Right cardiac atrium (tissue), 5 donors: ENCODE results near the gene FRMPD2. TPM values are rescaled to one million over a fixed set of nuclear protein-coding genes. Genes with fewer than 3 reads are reported as not detected.
A peak's percentile ranks its signal among the peaks of the same experiment; 100 is the strongest.

Experiments
- ATAC-seq, 2 donors: fragments of 200-7000 bp; cut with Tn5 transposase; one replicate each; pipeline versions ENCODE4 v1.8.0 to v1.9.1; 2020; ENCODE audit warnings: moderate library complexity in 2 of 2, mild to moderate bottlenecking in 1 of 2
- DNase-seq, 3 donors: peaks; one replicate each; pipeline ENCODE4 v3.0.0-alpha.2; 2020
- H3K27ac ChIP-seq: one replicate; pipeline ENCODE4 v1.5.1; 2013; ENCODE audit warnings: mild to moderate bottlenecking, low read length, control low read depth, moderate library complexity
- H3K27me3 ChIP-seq: one replicate; pipeline ENCODE4 v1.6.1; 2013; ENCODE audit not compliant: control insufficient read depth, insufficient read depth
- H3K4me1 ChIP-seq: one replicate; pipeline ENCODE4 v1.6.1; 2013; ENCODE audit warnings: low read length; ENCODE audit not compliant: control insufficient read depth, insufficient read depth
- H3K4me3 ChIP-seq: one replicate; pipeline ENCODE4 v1.5.1; 2013; ENCODE audit warnings: low read length, control low read depth
- H3K9me3 ChIP-seq: one replicate; pipeline ENCODE4 v1.6.1; 2013; ENCODE audit warnings: low read length; ENCODE audit not compliant: control insufficient read depth
- WGBS: extraction: QIAGEN DNeasy Blood & Tissue Kit; methylation state at CpG from one replicate; pipeline ENCODE4 v1.1.7; 2013; 5-methylcytosine and 5-hydroxymethylcytosine counted together
- intact Hi-C, 4 donors: fragments of 100-400 bp; cut with DNase I; formaldehyde crosslinking; loops; one replicate each; pipeline versions ENCODE4 v1.11.0 to v1.14.0; 2022 to 2023
- polyA plus RNA-seq: library from polyadenylated mRNA; stranded (reverse); fragments of 200-250 nt; gene quantifications from one replicate; pipeline ENCODE4 v1.2.3, GENCODE V29; 2013
- total RNA-seq, 4 donors: library from RNA; stranded (reverse); fragmentation: NEBNext Ultra II Directional; extraction: Animal tissue kit (Norgen Biotek cat#: 25700); gene quantifications; one replicate each; pipeline ENCODE4 v1.2.1, GENCODE V29; 2021
- donor health status: healthy with polysubstance abuse.
- donor health status: DM: no; HTN: yes; CAD: no.
- donor health status: DM: no; HTN: no; CAD: no.
- donor health status: DM: no; HTN: yes; CAD: no; lungs with severe emphysema.
- donor health status: DM: yes; HTN: yes; CAD: no.

FRMPD2 gene
- total and polyA plus RNA-seq, 5 donors, result 1.3 to 6.5 (median 4.3) TPM

- no peak for DNase-seq
- H3K4me3 ChIP-seq, result no peak overlapping the region
- intact Hi-C loops, result no loop called here
- WGBS, result 96% methylated on average over 2 of the region's 2 CpGs
- H3K9me3 ChIP-seq, result no peaks in the 10 kb centered on the region
- H3K4me1 ChIP-seq, result no peaks in the 10 kb centered on the region
- no peak overlapping the region for H3K27ac ChIP-seq
- H3K27me3 ChIP-seq, result no peaks in the 10 kb centered on the region
- ATAC-seq, result no peak
Observed at GRCh38 chr10:48272682-48273081, 1.8 kb downstream of the FRMPD2 start.

- 37% methylated on average over 5 of the region's 5 CpGs for WGBS
- H3K27ac ChIP-seq, result no peak overlapping the region
- H3K4me1 ChIP-seq, result no peaks in the 10 kb centered on the region
- H3K27me3 ChIP-seq, result no peaks in the 10 kb centered on the region
- ATAC-seq (peak; percentile 19 to 24), DNase-seq (no peak)
- intact Hi-C loops, result no loop called here
- no peaks in the 10 kb centered on the region for H3K9me3 ChIP-seq
- no peak overlapping the region for H3K4me3 ChIP-seq
Observed at GRCh38 chr10:48271047-48271730, 3.3 kb downstream of the FRMPD2 start.

GRCh38 chr10:48266528-48266927 is 8.0 kb downstream of the FRMPD2 start:
- ATAC-seq (peak in 1 of 2 donors; percentile 76), DNase-seq (peak in 1 of 3 donors; percentile 32)
- H3K4me1 ChIP-seq, result no peaks in the 10 kb centered on the region
- H3K9me3 ChIP-seq, result no peaks in the 10 kb centered on the region
- H3K4me3 ChIP-seq, result no peak overlapping the region
- H3K27ac ChIP-seq, result no peak overlapping the region
- no peaks in the 10 kb centered on the region for H3K27me3 ChIP-seq
- intact Hi-C loops, result no loop called here
- 50% methylated on average over 4 of the region's 4 CpGs for WGBS

GRCh38 chr10:48258105-48258504 is 16.4 kb downstream of the FRMPD2 start:
- Histone ChIP-seq H3K27me3 (no peaks in the 10 kb centered on the region), H3K4me1 (no peaks in the 10 kb centered on the region), H3K9me3 (no peaks in the 10 kb centered on the region), H3K27ac (peak overlapping the region; percentile 17), H3K4me3 (no peak overlapping the region)
- ATAC-seq (peak; percentile 47 to 56), DNase-seq (no peak)
- 55% methylated on average over 1 of the region's 1 CpG for WGBS
- intact Hi-C loops, result no loop called here

GRCh38 chr10:48257407-48257961 is 17.0 kb downstream of the FRMPD2 start:
- Histone ChIP-seq H3K9me3 (no peaks in the 10 kb centered on the region), H3K27ac (peak overlapping the region; percentile 17), H3K4me1 (no peaks in the 10 kb centered on the region), H3K4me3 (no peak overlapping the region), H3K27me3 (no peaks in the 10 kb centered on the region)
- DNase-seq (no peak), ATAC-seq (no peak)
- intact Hi-C loops, result no loop called here
- WGBS, result 78% methylated on average over 3 of the region's 3 CpGs

- DNase-seq (no peak), ATAC-seq (no peak)
- intact Hi-C loops, result no loop called here
- no peaks in the 10 kb centered on the region for H3K27me3 ChIP-seq
- H3K9me3 ChIP-seq, result no peaks in the 10 kb centered on the region
- no peak overlapping the region for H3K4me3 ChIP-seq
- H3K27ac ChIP-seq, result no peak overlapping the region
- no peaks in the 10 kb centered on the region for H3K4me1 ChIP-seq
- WGBS, result 87% methylated on average over 6 of the region's 6 CpGs
Observed at GRCh38 chr10:48255722-48256121, 18.8 kb downstream of the FRMPD2 start.

- Histone ChIP-seq H3K27me3 (no peaks in the 10 kb centered on the region), H3K27ac (no peak overlapping the region), H3K4me3 (no peak overlapping the region), H3K4me1 (no peaks in the 10 kb centered on the region), H3K9me3 (no peaks in the 10 kb centered on the region)
- no peak for DNase-seq
- WGBS, result 79% methylated on average over 5 of the region's 5 CpGs
- no peak for ATAC-seq
- intact Hi-C loops, result no loop called here
Observed at GRCh38 chr10:48254750-48255512, 19.6 kb downstream of the FRMPD2 start.

GRCh38 chr10:48253970-48254657 is 20.4 kb downstream of the FRMPD2 start:
- no peaks in the 10 kb centered on the region for H3K4me1 ChIP-seq
- peak; percentile 71 to 73 for ATAC-seq
- DNase-seq, result no peak
- intact Hi-C loops, result no loop called here
- no peak overlapping the region for H3K4me3 ChIP-seq
- WGBS, result 44% methylated on average over 9 of the region's 9 CpGs
- H3K27ac ChIP-seq, result peak overlapping the region; percentile 5
- no peaks in the 10 kb centered on the region for H3K9me3 ChIP-seq
- H3K27me3 ChIP-seq, result no peaks in the 10 kb centered on the region

GRCh38 chr10:48252354-48252650 is 22.2 kb downstream of the FRMPD2 start:
- H3K27ac ChIP-seq, result peak overlapping the region; percentile 28
- intact Hi-C loops, result no loop called here

GRCh38 chr10:48251525-48252353 is 22.8 kb downstream of the FRMPD2 start:
- Histone ChIP-seq H3K4me1 (no peaks in the 10 kb centered on the region), H3K27ac (peak overlapping the region; percentile 16), H3K27me3 (no peaks in the 10 kb centered on the region), H3K9me3 (no peaks in the 10 kb centered on the region), H3K4me3 (no peak overlapping the region)
- WGBS, result 41% methylated on average over 13 of the region's 13 CpGs
- intact Hi-C loops, result no loop called here
- ATAC-seq, result no peak
- no peak for DNase-seq

More at GRCh38 chr10:48252354-48252650, 22.2 kb downstream of the FRMPD2 start:
- no peaks in the 10 kb centered on the region for H3K4me1 ChIP-seq
- DNase-seq (no peak), ATAC-seq (no peak)
- H3K27me3 ChIP-seq, result no peaks in the 10 kb centered on the region
- no peaks in the 10 kb centered on the region for H3K9me3 ChIP-seq
- H3K4me3 ChIP-seq, result no peak overlapping the region
- WGBS, result 46% methylated on average over 5 of the region's 5 CpGs
